Activated gamma-delta T cell (primary cell): ENCODE data around the gene ZIC5.

Experiments
- DNase-seq: peaks from one replicate; lab custom pipeline; 2025; lab: John Stamatoyannopoulos, UW

ZIC5 gene

DNA sequence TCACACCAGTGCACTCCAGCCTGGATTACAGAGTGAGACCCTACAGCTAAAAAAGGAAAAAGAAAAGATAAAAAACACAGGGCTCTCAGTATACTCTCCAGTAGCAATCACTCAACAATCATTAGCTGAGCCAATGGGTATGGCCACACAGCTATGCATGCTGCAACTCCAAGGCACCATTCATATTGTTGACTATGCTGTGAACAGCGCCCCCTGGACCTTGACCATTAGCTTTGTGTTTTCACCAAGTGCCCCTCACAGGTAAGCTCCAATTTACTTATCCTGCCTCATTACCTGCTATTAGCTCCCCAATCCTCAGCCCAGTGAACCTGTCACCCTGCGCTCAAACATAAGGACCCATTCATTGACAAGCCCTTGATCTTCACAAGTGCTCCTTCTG, 35.8 kb downstream of the ZIC5 start:
- DNase-seq, result no peak

DNA sequence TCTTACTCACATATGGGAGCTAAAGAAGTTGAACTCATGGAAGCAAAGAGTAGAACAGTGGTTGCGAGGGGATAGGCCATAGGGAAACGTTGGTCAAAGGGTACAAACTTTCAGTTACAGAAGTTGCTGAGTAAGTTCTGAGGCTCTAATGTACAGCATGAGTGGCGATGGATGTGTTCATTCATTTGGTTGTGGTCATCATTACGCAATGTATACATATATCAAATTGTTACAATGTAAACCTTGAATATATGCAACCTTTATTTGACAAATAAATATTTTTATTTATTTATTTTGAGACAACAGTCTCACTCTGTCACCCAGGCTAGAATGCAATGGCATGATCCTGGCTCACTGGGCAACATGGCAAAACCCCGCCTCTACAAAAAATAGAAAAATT, 38.7 kb downstream of the ZIC5 start:
- DNase-seq, result no peak

DNA sequence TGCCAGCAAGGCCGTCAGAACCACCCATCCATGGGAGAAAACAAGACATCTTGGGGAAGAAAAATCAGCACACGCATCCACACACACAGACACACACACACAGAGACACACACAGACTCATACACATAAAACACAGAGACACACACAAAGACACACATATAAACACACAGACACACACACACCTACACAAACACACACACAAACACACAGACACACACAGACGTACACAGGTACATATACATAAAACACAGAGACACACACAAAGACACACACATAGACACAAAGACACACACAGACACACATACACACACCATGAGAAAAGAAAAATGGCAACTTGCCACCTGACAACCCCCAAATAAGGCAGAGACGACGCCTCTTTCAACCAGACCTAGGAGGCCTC, 40.6 kb downstream of the ZIC5 start:
- DNase-seq, result no peak

DNA sequence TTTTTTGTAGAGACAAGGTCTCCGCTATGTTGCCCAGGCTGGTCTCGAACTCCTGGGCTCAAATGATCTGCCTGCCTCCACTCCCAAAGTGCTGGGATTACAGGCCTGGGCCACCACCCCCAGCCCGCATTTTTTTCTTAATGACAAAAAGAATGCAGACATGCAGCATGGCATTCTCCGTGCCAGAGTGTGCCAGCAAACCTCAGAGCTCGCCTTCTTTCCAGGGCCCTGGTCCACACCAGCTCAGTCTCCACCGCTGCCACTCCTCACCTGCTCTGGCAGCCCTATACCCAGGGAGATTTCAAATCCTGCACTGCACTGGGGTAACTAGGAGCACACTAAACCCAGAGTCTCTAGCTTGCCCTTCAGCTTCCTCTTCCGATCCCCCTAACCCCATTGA, 41.7 kb downstream of the ZIC5 start:
- no peak for DNase-seq

DNA sequence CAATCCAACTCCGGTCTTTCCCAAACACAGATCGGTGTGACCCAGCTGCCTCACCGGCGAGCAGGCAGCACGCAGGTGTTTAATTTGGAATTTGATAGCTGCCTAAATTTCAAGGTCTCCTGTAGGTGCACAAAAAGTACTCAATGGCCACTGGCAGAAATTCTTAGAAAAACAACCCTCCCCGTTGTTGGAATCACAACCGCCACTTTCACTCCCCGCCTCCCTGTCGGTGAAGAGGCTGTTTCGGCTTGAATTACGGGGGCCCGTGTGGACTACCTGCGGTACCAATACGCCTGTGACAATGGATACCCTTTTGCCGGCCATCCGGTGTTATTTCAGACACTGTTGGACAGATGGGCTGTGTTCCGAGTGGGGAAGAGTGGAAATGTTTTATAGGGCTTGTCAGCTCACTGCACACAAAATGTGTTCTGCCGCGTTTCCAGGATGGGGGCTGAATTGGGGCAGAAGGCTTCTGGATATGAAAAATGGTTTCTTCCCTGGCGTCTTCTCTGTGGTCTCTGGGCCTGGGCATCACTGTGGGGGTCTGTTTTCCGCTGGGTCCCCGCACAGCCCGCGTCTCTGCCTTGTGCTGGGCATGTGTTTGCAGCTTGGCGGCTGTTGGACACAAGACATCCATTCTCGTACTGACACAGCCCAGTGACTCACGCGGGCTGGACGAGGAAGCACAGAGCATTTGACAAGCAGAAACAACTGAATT, 45.4 kb downstream of the ZIC5 start:
- DNase-seq, result no peak

DNA sequence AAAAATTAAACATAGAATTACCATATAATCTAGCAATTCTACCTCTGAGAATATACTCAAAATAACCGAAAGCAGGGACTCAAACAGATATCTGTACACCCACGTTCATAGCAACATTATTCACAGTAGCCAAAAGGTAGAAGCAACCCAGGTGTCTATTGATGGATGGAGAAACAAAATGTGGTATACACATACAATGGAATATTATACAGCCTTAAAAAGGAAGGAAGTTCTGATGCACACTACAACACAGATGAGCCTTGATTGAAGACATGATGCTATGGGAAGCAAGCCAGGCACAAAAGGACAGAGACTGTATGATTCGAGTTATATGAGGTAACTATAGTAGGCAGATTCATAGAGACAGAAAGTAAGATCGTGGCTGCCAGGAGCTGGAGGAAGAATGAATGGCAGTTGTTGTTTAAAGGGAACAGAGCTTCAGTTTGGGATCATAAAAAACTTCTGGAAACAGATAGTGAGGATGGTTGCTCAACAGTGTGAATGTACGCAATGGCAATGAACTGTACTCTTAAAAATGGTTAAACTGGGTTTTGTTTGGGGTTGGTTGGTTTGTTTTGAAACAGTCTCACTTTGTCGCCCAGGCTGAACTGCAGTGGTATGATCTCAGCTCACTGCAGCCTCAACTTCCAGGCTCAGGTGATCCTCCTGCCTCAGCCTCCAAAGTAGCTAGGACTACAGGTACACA, 47.5 kb downstream of the ZIC5 start:
- DNase-seq, result no peak

DNA sequence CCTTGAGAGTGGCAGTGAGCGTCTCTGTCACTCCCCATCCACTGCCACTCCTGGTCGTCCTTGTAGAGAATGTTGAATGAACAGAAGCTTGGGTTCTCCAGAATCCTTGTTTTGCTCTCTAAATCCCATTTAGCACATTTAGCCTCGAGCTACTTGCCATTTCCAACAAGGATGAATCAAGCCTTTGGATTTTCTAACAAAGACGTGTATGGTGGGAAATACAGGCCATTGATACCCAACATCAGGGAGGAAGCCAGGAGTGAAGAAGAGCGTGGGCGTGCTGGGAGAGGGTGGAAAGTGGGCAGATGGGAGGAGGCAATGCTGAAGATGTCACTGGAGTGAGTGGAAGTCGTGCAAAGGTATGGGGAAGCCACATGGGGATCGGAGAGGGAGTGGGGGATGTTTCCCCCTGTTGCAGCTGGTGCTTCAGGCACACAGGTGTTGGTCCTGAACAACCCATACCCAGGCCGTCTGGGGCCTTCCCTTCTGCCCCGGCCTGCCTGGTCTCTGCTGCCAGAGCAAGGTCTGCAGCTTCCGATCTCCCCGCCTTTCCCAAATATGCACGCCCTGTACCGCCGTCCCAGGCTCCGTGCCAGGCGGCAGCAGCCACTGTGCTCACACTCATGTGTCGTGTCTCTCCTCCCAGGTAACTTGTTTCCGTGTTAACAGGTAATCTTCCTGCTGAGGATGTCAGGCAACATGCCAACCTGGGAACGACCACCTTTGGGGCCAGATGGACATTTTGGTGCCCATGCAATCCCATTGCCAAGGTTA, 48.7 kb downstream of the ZIC5 start:
- no peak for DNase-seq

DNA sequence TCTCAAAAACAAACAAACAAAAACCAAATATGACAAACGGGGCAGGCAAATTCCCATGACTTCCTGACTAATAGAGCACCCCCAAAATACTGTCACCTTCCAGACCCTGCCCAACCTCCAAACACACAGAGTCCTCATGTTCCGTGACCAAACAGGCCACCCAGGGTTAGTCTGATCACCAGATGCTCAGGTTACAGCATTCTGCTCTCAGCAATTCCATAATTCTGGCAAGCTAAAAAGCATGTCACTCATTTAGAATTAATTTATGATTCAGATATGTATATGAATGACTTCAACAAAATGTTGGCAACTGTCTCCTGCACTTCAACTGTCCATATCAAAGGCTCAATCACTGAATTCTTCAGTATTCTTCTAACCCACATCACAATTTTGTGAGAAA, 52.4 kb downstream of the ZIC5 start:
- no peak for DNase-seq

DNA sequence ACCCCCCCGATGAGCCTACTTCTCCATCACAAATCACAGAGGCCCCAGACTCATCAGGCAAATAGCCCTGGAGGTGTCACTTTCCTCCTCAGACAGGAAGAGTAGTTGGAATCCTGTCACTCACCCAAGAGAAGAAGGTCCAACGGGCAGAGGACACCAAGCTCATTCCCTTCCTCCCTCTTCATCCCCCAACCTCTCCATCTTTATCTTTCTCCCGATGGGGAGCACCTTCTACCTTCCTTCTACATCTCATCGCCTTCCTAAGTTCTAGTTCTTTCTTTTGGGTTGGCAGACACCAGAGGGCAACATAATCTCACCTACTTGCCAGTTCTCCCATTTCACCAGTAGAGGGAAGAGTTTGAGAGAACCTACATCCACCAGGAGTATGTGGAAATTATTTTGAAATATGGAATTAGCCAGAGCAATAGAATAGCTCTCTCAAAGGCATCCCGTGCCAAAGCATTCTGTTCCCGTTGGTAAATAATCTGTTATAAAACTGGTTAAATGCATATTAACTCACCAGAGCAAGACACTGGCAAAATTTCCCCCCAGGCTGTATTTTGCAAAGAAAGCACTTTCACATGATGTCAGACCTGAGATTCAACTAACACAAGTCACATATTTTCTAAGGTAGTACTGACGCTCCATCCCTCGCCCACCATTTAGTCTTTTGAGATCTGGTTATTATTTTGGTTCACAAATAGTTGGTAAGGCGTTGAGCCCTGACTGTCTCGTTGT, 55.0 kb downstream of the ZIC5 start:
- no peak for DNase-seq

DNA sequence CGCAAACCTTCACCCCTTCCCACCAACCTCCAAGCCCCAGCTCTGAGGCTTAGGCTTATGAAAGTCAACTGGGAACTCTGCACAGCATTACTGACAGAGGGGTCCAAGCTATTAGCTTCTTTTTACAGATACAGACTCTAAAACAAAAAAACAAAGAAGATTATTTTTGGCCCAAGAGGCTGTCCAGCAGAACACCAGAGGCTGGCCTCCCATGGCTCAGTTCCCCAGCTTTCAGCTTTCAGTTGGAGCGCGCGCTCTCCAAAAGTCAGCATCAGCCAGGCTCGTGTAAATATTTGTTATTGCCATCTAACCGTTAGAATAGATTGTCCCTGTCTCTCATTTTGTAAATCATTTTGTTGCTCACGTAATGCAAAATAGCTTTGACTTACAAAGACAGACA, 58.4 kb downstream of the ZIC5 start:
- no peak for DNase-seq
